Activated CD4-positive, alpha-beta T cell treated with anti-CD3 and anti-CD28 coated beads for 1 hour (primary cell): ENCODE measurements around the gene PPP3R1.

ENCODE experiments used
- DNase-seq: peaks from one replicate; pipeline ENCODE4 v3.0.0-alpha.2; 2020

PPP3R1 gene

DNA sequence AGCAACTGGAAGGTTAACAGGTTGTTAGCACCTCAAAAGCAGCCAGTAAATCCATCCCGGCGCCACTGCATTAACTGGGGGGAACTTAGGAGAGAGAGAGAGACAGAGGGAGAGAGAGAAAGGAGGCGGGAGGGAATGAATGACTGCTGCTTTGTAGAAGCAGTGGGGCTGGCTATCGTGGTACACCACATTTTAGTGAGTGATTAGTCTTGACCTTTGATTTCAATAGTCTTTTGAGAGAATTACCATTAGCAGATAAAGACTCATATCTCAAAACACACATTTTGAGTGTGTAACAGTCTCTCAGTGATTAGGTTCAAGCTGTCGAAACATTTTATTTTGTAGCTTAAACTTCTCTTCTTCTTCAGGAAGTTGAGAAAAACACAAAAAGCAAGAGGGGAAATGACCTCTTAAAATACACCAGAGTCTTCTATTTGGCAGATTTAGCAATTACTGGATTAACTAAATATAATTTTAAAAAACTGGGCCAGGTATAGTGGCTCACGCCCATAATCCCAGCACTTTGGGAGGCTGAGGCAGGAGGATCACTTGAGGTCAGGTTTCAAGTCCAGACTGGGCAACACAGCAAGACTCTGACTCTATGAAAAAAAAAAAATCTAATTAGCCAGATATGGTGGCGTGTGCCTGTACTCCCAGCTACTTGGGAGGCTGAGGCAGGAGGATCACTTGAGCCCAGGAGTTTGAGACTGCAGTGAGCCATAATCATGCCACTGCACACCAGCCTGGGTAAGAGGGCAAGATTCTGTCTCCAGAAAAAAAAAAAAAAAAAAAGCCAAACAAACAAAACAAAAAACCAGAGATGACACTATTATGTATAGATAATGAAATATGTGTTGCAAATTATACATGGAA is 116.6 kb downstream of the PPP3R1 start:
- no peak for DNase-seq

DNA sequence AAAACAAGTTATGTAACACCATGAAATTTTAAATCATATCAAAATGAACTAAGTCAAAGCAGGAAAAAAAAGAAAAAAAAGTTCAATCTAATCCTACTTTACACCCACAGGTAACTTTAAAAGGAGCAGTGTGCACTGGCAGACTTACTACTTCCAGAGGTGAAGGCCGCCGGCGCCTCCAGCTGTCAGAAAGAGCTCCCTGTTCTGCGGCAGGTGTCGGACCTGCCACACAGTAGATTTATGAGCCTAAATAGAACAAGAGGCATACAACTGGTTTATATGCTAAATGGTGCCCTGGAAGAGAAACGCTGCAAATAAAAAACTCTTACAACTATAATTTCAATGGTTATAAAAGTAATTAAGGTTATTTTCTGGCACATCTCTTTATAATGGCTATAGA is 117.8 kb downstream of the PPP3R1 start:
- no peak for DNase-seq

DNA sequence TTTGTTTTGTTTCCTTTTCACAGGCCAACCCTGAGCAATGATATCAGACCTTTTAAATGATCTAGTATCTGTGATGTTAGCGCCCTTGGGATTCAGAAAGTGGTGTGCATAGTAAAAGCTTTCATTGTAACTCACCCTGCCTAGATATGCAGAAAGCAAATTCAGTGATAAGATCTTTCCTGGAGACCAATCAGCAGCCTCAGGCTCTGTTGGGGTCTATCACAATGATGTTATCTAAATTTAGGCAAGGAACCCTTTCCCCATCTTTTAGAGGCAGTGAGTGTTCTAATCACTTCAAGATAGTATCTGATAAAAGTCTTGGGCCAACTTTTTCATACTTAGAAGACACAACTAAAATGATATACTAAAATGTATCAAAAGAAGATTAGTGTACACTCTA is 118.2 kb downstream of the PPP3R1 start:
- no peak for DNase-seq
